Prostate gland (tissue), 2 donors: ENCODE results near the gene LANCL2.

Experiments
- POLR2AphosphoS5 ChIP-seq: sonication (generic); formaldehyde crosslinking; IDR thresholded peaks from one replicate; pipeline ENCODE4 v1.6.1; 2017; ENCODE audit warnings: antibody characterized with exemption
- TF ChIP-seq, protein P1 (sequence below), 4 experiments: fragments of 200-600 bp in 2 of 4; fragments of 450-650 bp in 2 of 4; sonication (generic) in 2 of 4; IDR thresholded peaks; 1 replicate in 3 of 4; 2 replicates in 1 of 4; pipeline ENCODE4 v1.5.1; 2016 to 2019; ENCODE audit warnings: antibody characterized with exemption in 4 of 4, mild to moderate bottlenecking in 2 of 4, moderate library complexity in 2 of 4

DNA sequence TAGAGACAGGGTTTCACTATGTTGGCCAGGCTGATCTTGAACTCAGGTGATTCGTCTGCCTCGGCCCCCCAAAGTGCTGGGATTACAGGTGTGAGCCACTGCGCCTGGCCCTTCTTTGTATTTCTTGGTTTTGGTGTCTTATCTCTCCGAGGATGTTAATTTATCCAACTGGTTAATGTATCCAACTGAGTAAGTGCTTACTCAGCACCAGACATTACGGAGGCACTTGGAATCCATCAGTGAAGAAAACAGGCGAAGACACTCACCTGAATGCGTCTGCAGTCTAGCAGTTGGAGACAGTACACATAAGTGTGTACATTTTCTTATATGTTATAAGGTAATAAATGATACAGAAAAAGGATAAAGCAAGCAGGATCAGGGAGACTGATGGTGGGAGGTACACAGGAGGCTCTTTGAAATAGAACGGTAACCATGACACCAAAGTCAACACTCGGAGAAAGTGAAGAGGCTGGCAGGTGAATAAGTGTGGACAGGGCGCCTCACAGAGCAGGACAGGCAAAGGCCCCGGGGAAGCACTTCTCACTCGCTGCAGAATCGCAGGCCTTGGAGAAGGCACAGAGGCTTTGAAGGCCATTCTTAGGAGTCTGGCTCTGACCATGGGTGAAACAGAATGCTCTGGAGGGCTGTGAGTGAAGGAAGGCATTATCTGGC lies 73.1 kb downstream of the LANCL2 start:
- TF ChIP-seq, protein P1, sequence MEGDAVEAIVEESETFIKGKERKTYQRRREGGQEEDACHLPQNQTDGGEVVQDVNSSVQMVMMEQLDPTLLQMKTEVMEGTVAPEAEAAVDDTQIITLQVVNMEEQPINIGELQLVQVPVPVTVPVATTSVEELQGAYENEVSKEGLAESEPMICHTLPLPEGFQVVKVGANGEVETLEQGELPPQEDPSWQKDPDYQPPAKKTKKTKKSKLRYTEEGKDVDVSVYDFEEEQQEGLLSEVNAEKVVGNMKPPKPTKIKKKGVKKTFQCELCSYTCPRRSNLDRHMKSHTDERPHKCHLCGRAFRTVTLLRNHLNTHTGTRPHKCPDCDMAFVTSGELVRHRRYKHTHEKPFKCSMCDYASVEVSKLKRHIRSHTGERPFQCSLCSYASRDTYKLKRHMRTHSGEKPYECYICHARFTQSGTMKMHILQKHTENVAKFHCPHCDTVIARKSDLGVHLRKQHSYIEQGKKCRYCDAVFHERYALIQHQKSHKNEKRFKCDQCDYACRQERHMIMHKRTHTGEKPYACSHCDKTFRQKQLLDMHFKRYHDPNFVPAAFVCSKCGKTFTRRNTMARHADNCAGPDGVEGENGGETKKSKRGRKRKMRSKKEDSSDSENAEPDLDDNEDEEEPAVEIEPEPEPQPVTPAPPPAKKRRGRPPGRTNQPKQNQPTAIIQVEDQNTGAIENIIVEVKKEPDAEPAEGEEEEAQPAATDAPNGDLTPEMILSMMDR (IDR thresholded peaks at IDR 0.05): no peak
- no peak for TF ChIP-seq POLR2AphosphoS5
